ENCODE data around the gene PRKCH.

DNA sequence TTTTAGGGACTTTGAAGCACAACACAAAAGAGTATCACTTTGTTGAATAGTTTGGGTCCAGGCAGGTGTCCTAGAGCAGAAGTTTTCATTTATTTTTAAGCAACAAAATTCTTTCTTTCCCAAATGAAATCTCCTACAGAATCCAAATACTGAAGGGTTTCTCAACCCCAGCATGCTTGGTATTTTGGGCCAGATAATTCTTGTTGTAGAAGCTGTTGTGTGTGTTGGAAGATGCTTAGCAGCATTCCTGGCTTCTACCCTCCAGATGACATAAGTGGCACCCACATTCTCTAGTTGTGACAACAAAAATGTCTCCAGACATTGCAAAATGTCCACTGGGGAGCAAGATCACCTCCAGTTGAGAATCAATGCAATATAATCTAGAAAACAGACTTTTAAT is 97.8 kb downstream of the PRKCH start:
- TF ChIP-seq, protein P1, sequence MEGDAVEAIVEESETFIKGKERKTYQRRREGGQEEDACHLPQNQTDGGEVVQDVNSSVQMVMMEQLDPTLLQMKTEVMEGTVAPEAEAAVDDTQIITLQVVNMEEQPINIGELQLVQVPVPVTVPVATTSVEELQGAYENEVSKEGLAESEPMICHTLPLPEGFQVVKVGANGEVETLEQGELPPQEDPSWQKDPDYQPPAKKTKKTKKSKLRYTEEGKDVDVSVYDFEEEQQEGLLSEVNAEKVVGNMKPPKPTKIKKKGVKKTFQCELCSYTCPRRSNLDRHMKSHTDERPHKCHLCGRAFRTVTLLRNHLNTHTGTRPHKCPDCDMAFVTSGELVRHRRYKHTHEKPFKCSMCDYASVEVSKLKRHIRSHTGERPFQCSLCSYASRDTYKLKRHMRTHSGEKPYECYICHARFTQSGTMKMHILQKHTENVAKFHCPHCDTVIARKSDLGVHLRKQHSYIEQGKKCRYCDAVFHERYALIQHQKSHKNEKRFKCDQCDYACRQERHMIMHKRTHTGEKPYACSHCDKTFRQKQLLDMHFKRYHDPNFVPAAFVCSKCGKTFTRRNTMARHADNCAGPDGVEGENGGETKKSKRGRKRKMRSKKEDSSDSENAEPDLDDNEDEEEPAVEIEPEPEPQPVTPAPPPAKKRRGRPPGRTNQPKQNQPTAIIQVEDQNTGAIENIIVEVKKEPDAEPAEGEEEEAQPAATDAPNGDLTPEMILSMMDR (IDR thresholded peaks at IDR 0.05): no peak
- TF ChIP-seq POLR2A (IDR thresholded peaks at IDR 0.05) (no peak), POLR2AphosphoS5 (IDR thresholded peaks at IDR 0.05) (no peak)

Measured in sigmoid colon (tissue), 4 donors.